Measurements from ENCODE around the gene ZNF513.

GRCh38 chr2:27427863-27428212, 47.3 kb upstream of the ZNF513 start:
- no peak for TF ChIP-seq POLR2A (IDR thresholded peaks at IDR 0.05)
- TF ChIP-seq, protein P1, sequence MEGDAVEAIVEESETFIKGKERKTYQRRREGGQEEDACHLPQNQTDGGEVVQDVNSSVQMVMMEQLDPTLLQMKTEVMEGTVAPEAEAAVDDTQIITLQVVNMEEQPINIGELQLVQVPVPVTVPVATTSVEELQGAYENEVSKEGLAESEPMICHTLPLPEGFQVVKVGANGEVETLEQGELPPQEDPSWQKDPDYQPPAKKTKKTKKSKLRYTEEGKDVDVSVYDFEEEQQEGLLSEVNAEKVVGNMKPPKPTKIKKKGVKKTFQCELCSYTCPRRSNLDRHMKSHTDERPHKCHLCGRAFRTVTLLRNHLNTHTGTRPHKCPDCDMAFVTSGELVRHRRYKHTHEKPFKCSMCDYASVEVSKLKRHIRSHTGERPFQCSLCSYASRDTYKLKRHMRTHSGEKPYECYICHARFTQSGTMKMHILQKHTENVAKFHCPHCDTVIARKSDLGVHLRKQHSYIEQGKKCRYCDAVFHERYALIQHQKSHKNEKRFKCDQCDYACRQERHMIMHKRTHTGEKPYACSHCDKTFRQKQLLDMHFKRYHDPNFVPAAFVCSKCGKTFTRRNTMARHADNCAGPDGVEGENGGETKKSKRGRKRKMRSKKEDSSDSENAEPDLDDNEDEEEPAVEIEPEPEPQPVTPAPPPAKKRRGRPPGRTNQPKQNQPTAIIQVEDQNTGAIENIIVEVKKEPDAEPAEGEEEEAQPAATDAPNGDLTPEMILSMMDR (IDR thresholded peaks at IDR 0.05) = no peak
